Dendritic cell treated with granulocyte-macrophage colony-stimulating factor and Interleukin-4, amounts not matched to agents 40 ng/mL and 50 ng/mL, for 4 days (primary cell): Measurements from ENCODE around the gene HCST.

Experiments
- H3K27ac Mint-ChIP-seq: one replicate; pipeline ENCODE4 v1.8.0; 2022; ENCODE audit warnings: mild to moderate bottlenecking, mixed read lengths
- H3K27me3 Mint-ChIP-seq: one replicate; pipeline ENCODE4 v1.8.0; 2022; ENCODE audit warnings: mild to moderate bottlenecking, mixed read lengths
- H3K36me3 Mint-ChIP-seq: one replicate; pipeline ENCODE4 v1.8.0; 2022; ENCODE audit warnings: low read depth, mixed read lengths
- H3K4me1 Mint-ChIP-seq: one replicate; pipeline ENCODE4 v1.8.0; 2022; ENCODE audit warnings: low read depth, mixed read lengths
- H3K4me3 Mint-ChIP-seq: one replicate; pipeline ENCODE4 v1.8.0; 2022; ENCODE audit warnings: mild to moderate bottlenecking, moderate library complexity, mixed read lengths
- H3K9me3 Mint-ChIP-seq: one replicate; pipeline ENCODE4 v1.8.0; 2022; ENCODE audit warnings: mixed read lengths
- intact Hi-C: fragments of 100-400 bp; cut with micrococcal nuclease; formaldehyde crosslinking; loops from one replicate; pipeline ENCODE4 v1.15.0; 2022

The HCST gene

GRCh38 chr19:35939307-35940077 lies 37.2 kb downstream of the HCST start:
- Mint-ChIP-seq H3K4me1 (peaks cover 7% of the 10 kb centered on the region), H3K27ac (no peak overlapping the region), H3K4me3 (no peak overlapping the region), H3K36me3 (no peaks in the 10 kb centered on the region), H3K9me3 (no peaks in the 10 kb centered on the region), H3K27me3 (peaks cover 48% of the 10 kb centered on the region)
- intact Hi-C loops = no loop called here

- peaks cover 7% of the 10 kb centered on the region for H3K4me1 Mint-ChIP-seq
- intact Hi-C loops = no loop called here
- H3K36me3 Mint-ChIP-seq = no peaks in the 10 kb centered on the region
- H3K27ac Mint-ChIP-seq = no peak overlapping the region
- H3K27me3 Mint-ChIP-seq = peaks cover 42% of the 10 kb centered on the region
- no peak overlapping the region for H3K4me3 Mint-ChIP-seq
- no peaks in the 10 kb centered on the region for H3K9me3 Mint-ChIP-seq
Measured at GRCh38 chr19:35940078-35940775, 37.9 kb downstream of the HCST start.

- Mint-ChIP-seq H3K4me3 (no peak overlapping the region), H3K27ac (no peak overlapping the region), H3K27me3 (peaks cover 38% of the 10 kb centered on the region), H3K9me3 (no peaks in the 10 kb centered on the region), H3K4me1 (peaks cover 5% of the 10 kb centered on the region), H3K36me3 (no peaks in the 10 kb centered on the region)
- intact Hi-C loops = no loop called here
Measured at GRCh38 chr19:35940839-35941238, 38.5 kb downstream of the HCST start.

- H3K27ac Mint-ChIP-seq = no peak overlapping the region
- H3K4me1 Mint-ChIP-seq = no peaks in the 10 kb centered on the region
- intact Hi-C loops = no loop called here
- H3K27me3 Mint-ChIP-seq = peaks cover 29% of the 10 kb centered on the region
- no peak overlapping the region for H3K4me3 Mint-ChIP-seq
- no peaks in the 10 kb centered on the region for H3K36me3 Mint-ChIP-seq
- H3K9me3 Mint-ChIP-seq = no peaks in the 10 kb centered on the region
Measured at GRCh38 chr19:35942235-35942634, 39.9 kb downstream of the HCST start.

- H3K9me3 Mint-ChIP-seq = no peaks in the 10 kb centered on the region
- no peaks in the 10 kb centered on the region for H3K4me1 Mint-ChIP-seq
- no peak overlapping the region for H3K4me3 Mint-ChIP-seq
- intact Hi-C loops = no loop called here
- H3K36me3 Mint-ChIP-seq = no peaks in the 10 kb centered on the region
- peaks cover 20% of the 10 kb centered on the region for H3K27me3 Mint-ChIP-seq
- no peak overlapping the region for H3K27ac Mint-ChIP-seq
Measured at GRCh38 chr19:35943321-35944301, 41.3 kb downstream of the HCST start.

GRCh38 chr19:35944556-35944955 lies 42.2 kb downstream of the HCST start:
- no peaks in the 10 kb centered on the region for H3K9me3 Mint-ChIP-seq
- H3K36me3 Mint-ChIP-seq = no peaks in the 10 kb centered on the region
- intact Hi-C loops = no loop called here
- peaks cover 23% of the 10 kb centered on the region for H3K27me3 Mint-ChIP-seq
- no peak overlapping the region for H3K4me3 Mint-ChIP-seq
- H3K27ac Mint-ChIP-seq = no peak overlapping the region
- H3K4me1 Mint-ChIP-seq = peaks cover 4% of the 10 kb centered on the region

- H3K9me3 Mint-ChIP-seq = no peaks in the 10 kb centered on the region
- H3K36me3 Mint-ChIP-seq = no peaks in the 10 kb centered on the region
- H3K27me3 Mint-ChIP-seq = peaks cover 23% of the 10 kb centered on the region
- peaks cover 4% of the 10 kb centered on the region for H3K4me1 Mint-ChIP-seq
- no peak overlapping the region for H3K4me3 Mint-ChIP-seq
- intact Hi-C loops = no loop called here
- H3K27ac Mint-ChIP-seq = no peak overlapping the region
Measured at GRCh38 chr19:35945121-35945790, 42.9 kb downstream of the HCST start.

GRCh38 chr19:35946203-35946602 lies 43.9 kb downstream of the HCST start:
- Mint-ChIP-seq H3K27me3 (peaks cover 21% of the 10 kb centered on the region), H3K4me1 (peaks cover 4% of the 10 kb centered on the region), H3K4me3 (no peak overlapping the region), H3K27ac (no peak overlapping the region), H3K9me3 (no peaks in the 10 kb centered on the region), H3K36me3 (no peaks in the 10 kb centered on the region)
- intact Hi-C loops = no loop called here

GRCh38 chr19:35949131-35949530 lies 46.8 kb downstream of the HCST start:
- Mint-ChIP-seq H3K36me3 (no peaks in the 10 kb centered on the region), H3K27ac (no peak overlapping the region), H3K9me3 (no peaks in the 10 kb centered on the region), H3K4me3 (no peak overlapping the region), H3K27me3 (peaks cover 22% of the 10 kb centered on the region), H3K4me1 (peaks cover 27% of the 10 kb centered on the region)
- intact Hi-C loops = no loop called here
